HCT116 (cell line): ENCODE measurements around the gene FSTL4. TPM values are rescaled to one million over a fixed set of nuclear protein-coding genes. Genes with fewer than 3 reads are reported as not detected.

Experiments
- ATAC-seq: fragments of 200-7000 bp; cut with Tn5 transposase; 2 replicates; pipeline ENCODE4 v1.9.1; 2020; ENCODE audit warnings: mild to moderate bottlenecking, moderate library complexity
- BruUV-seq: library from RNA; stranded (reverse); fragments of 400-500 nt; replicated peaks from 2 replicates; lab custom pipeline; 2021; lab: Mats Ljungman, UMichigan
- CTCF ChIA-PET: fragments of 300-600 bp; sonication (Branson Sonifier 250); formaldehyde crosslinking; loops from one replicate; lab custom pipeline; 2021; ENCODE audit warnings: antibody characterized with exemption; lab: Charles Lee
- POLR2A ChIA-PET: fragments of 300-600, 350-600 bp; sonication (Branson Sonifier 250); formaldehyde crosslinking; loops from one replicate; lab custom pipeline; 2021; ENCODE audit warnings: antibody characterized with exemption; lab: Charles Lee
- RAD21 ChIA-PET, 2 experiments: fragments of 300-600 bp; sonication (Branson Sonifier 250); formaldehyde crosslinking; loops; one replicate each; lab custom pipeline; 2023; ENCODE audit warnings: low total read pairs in 2 of 2; ENCODE audit not compliant: uncharacterized antibody in 2 of 2, unreplicated experiment in 2 of 2, low non-redundant PET in 1 of 2; lab: Charles Lee
- DNase-seq: peaks from one replicate; pipeline ENCODE4 v3.0.0-alpha.2; 2010; ENCODE audit warnings: low read depth, low spot score
- H2AFZ ChIP-seq: fragments of 200-600 bp; shearing (Covaris generic), sonication (generic); 2 replicates; pipeline ENCODE4 v1.6.1; 2017; ENCODE audit warnings: low read depth, mixed run types, mixed read lengths, antibody characterized with exemption, low read length; ENCODE audit not compliant: poor library complexity, severe bottlenecking
- H3K27ac ChIP-seq: 2 replicates; pipeline ENCODE4 v1.5.1; 2012; ENCODE audit warnings: low read depth, low read length
- H3K27me3 ChIP-seq: fragments of 200-600 bp; sonication (generic); 2 replicates; pipeline ENCODE4 v1.6.1; 2016; ENCODE audit warnings: mixed run types, low read length, mixed read lengths; ENCODE audit not compliant: insufficient read depth
- H3K36me3 ChIP-seq, 2 experiments: fragments of 200-500 bp in 1 of 2; fragments of 200-600 bp in 1 of 2; sonication (Bioruptor generic) in 1 of 2; sonication (generic) in 1 of 2; 2 replicates each; pipeline versions ENCODE4 v1.5.1 to v1.6.1; 2014 to 2016; ENCODE audit warnings: low read length in 2 of 2, inconsistent platforms in 1 of 2, mixed read lengths in 1 of 2, mixed run types in 1 of 2; ENCODE audit not compliant: insufficient read depth in 2 of 2, control insufficient read depth in 1 of 2
- H3K4me1 ChIP-seq, 2 experiments: fragments of 200-600 bp in 1 of 2; sonication (generic) in 1 of 2; 2 replicates each; pipeline versions ENCODE4 v1.5.1 to v1.6.1; 2012 to 2017; ENCODE audit warnings: low read length in 2 of 2, inconsistent platforms in 1 of 2, mild to moderate bottlenecking in 1 of 2, mixed read lengths in 1 of 2, mixed run types in 1 of 2, moderate library complexity in 1 of 2; ENCODE audit not compliant: insufficient read depth in 2 of 2, control insufficient read depth in 1 of 2
- H3K4me2 ChIP-seq: fragments of 200-600 bp; sonication (generic); 2 replicates; pipeline ENCODE4 v1.6.1; 2017; ENCODE audit warnings: mixed run types, low read length, mixed read lengths
- H3K4me3 ChIP-seq, 2 experiments: fragments of 200-600 bp in 1 of 2; sonication (generic) in 1 of 2; replicated peaks in 1 of 2; 2 replicates each; pipeline ENCODE4 v1.5.1; 2011 to 2016; ENCODE audit warnings: low read length in 2 of 2, control low read depth in 1 of 2, low read depth in 1 of 2, mild to moderate bottlenecking in 1 of 2, mixed read lengths in 1 of 2, mixed run types in 1 of 2
- H3K79me2 ChIP-seq: fragments of 200-600 bp; sonication (generic); 2 replicates; pipeline ENCODE4 v1.6.1; 2017; ENCODE audit warnings: mild to moderate bottlenecking, mixed run types, low read length, moderate library complexity, mixed read lengths; ENCODE audit not compliant: insufficient read depth
- H3K9ac ChIP-seq: fragments of 200-600 bp; sonication (generic); 2 replicates; pipeline ENCODE4 v1.6.1; 2016; ENCODE audit warnings: low read length, mixed read lengths
- H3K9me2 ChIP-seq: fragments of 200-600 bp; sonication (generic), shearing (Covaris generic); 2 replicates; pipeline ENCODE4 v1.6.1; 2017; ENCODE audit warnings: mixed run types, mild to moderate bottlenecking, moderate library complexity; ENCODE audit not compliant: insufficient read depth
- H3K9me3 ChIP-seq, 2 experiments: fragments of 200-500 bp in 1 of 2; fragments of 200-600 bp in 1 of 2; sonication (Bioruptor generic) in 1 of 2; sonication (generic) in 1 of 2; 2 replicates each; pipeline ENCODE4 v1.6.1; 2014 to 2017; ENCODE audit warnings: low read length in 2 of 2, mixed read lengths in 2 of 2, inconsistent platforms in 1 of 2, low read depth in 1 of 2, mild to moderate bottlenecking in 1 of 2, mixed run types in 1 of 2, moderate library complexity in 1 of 2; ENCODE audit not compliant: control insufficient read depth in 1 of 2, insufficient read depth in 1 of 2
- H4K20me1 ChIP-seq: fragments of 200-600 bp; sonication (generic), shearing (Covaris generic); 2 replicates; pipeline ENCODE4 v1.6.1; 2017; ENCODE audit warnings: mixed run types, mild to moderate bottlenecking, moderate library complexity; ENCODE audit not compliant: insufficient read depth
- CBX3 ChIP-seq: IDR thresholded peaks from 2 replicates; pipeline ENCODE4 v1.6.1; 2012; ENCODE audit warnings: low read depth
- CEBPB ChIP-seq: IDR thresholded peaks from 2 replicates; pipeline ENCODE4 v1.6.1; 2012; ENCODE audit warnings: low read depth
- CTCF ChIP-seq, 3 experiments: fragments of 200-600 bp in 1 of 3; sonication (generic) in 1 of 3; IDR thresholded peaks in 2 of 3; conservative IDR thresholded peaks in 1 of 3; 2 replicates each; pipeline ENCODE4 v1.5.1; 2012 to 2017; ENCODE audit warnings: low read depth in 2 of 3, low read length in 2 of 3, antibody characterized with exemption in 1 of 3, borderline replicate concordance in 1 of 3, control low read depth in 1 of 3, mild to moderate bottlenecking in 1 of 3, mixed read lengths in 1 of 3, mixed run types in 1 of 3, moderate library complexity in 1 of 3; ENCODE audit not compliant: insufficient read depth in 1 of 3
- EGR1 ChIP-seq: IDR thresholded peaks from 2 replicates; pipeline ENCODE4 v1.6.1; 2012; ENCODE audit warnings: low read depth
- ELF1 ChIP-seq: IDR thresholded peaks from 2 replicates; pipeline ENCODE4 v1.6.1; 2012; ENCODE audit warnings: low read depth, borderline replicate concordance
- EZH2phosphoT487 ChIP-seq: fragments of 200-600 bp; IDR thresholded peaks from 2 replicates; pipeline ENCODE4 v1.6.1; 2018; ENCODE audit warnings: antibody characterized with exemption, borderline replicate concordance
- JUND ChIP-seq: IDR thresholded peaks from 2 replicates; pipeline ENCODE4 v1.6.1; 2012
- POLR2A ChIP-seq: IDR thresholded peaks from 2 replicates; pipeline ENCODE4 v1.7.0; 2011; ENCODE audit warnings: borderline replicate concordance; ENCODE audit not compliant: insufficient read depth, insufficient read length; ENCODE audit errors: extremely low read depth
- POLR2AphosphoS5 ChIP-seq: IDR thresholded peaks from 2 replicates; pipeline ENCODE4 v1.6.1; 2011; ENCODE audit warnings: mild to moderate bottlenecking, low read depth, low read length, moderate library complexity
- RAD21 ChIP-seq: IDR thresholded peaks from 2 replicates; pipeline ENCODE4 v1.6.1; 2012; ENCODE audit warnings: low read depth, mild to moderate bottlenecking
- SP1 ChIP-seq: IDR thresholded peaks from 2 replicates; pipeline ENCODE4 v1.6.1; 2012; ENCODE audit warnings: low read depth
- SRF ChIP-seq: IDR thresholded peaks from 2 replicates; pipeline ENCODE4 v1.6.1; 2012; ENCODE audit warnings: low read depth
- TCF7L2 ChIP-seq: IDR thresholded peaks from 2 replicates; pipeline ENCODE4 v1.7.0; 2011; ENCODE audit warnings: borderline replicate concordance, inconsistent platforms; ENCODE audit not compliant: insufficient read depth, insufficient read length; ENCODE audit errors: extremely low read depth
- ZFX ChIP-seq: fragments of 450-650 bp; IDR thresholded peaks from 2 replicates; pipeline ENCODE4 v1.6.1; 2017
- ZNF274 ChIP-seq: fragments of 200-500 bp; sonication (Bioruptor generic); IDR thresholded peaks from 2 replicates; pipeline ENCODE4 v1.6.1; 2014; ENCODE audit warnings: mild to moderate bottlenecking, low read depth, low read length, inconsistent platforms
- intact Hi-C: fragments of 100-400 bp; cut with micrococcal nuclease; formaldehyde crosslinking; loops from 2 replicates; pipeline ENCODE4 v1.10.0; 2022
- total RNA-seq: library from RNA; stranded (reverse); gene quantifications from one replicate; pipeline ENCODE4 v1.2.1, GENCODE V29; 2021; ENCODE audit not compliant: unreplicated experiment
- TF ChIP-seq, protein P1 (sequence below): IDR thresholded peaks from 2 replicates; pipeline ENCODE4 v1.6.1; 2011; ENCODE audit warnings: mild to moderate bottlenecking, low read length, moderate library complexity; ENCODE audit not compliant: insufficient replicate concordance; ENCODE audit errors: extremely low read depth
- TF ChIP-seq, protein P2 (sequence below): IDR thresholded peaks from 2 replicates; pipeline ENCODE4 v1.6.1; 2012
- TF ChIP-seq, protein P3 (sequence below): IDR thresholded peaks from 2 replicates; pipeline ENCODE4 v1.6.1; 2012

Gene FSTL4
- total RNA-seq, 1 experiment from 2014 or later, result 0.37 TPM

GRCh38 chr5:133423618-133424282, 188.6 kb downstream of the FSTL4 start:
- Histone ChIP-seq H3K4me1 (peaks cover 0 to 9% of the 10 kb centered on the region in 2 experiments; a peak in 1 of 4 replicates), H3K9me2 (no peaks in the 10 kb centered on the region), H3K79me2 (no peaks in the 10 kb centered on the region), H4K20me1 (no peaks in the 10 kb centered on the region), H3K9ac (no peak overlapping the region), H3K36me3 (no peaks in the 10 kb centered on the region), H3K4me2 (0 out of 2 replicates have a peak overlapping the region, but pooled peaks have one; percentile 10), H3K9me3 (no peaks in the 10 kb centered on the region), H3K27ac (no peak overlapping the region), H3K4me3 (no peak overlapping the region), H2AFZ (peak overlapping the region; percentile 61), H3K27me3 (0 out of 2 replicates have a peak, but pooled peaks cover 5% of the 10 kb centered on the region)
- CTCF ChIA-PET, result interaction anchor here (0.6 to 1.6 kb wide), 23 partner anchors 9 to 556 kb away, joined by 3 to 12 read pairs (median 4); no protein-coding TSS in a partner anchor
- no TSS peak for BruUV-seq
- TF ChIP-seq TCF7L2, result peak; percentile 22
- TF ChIP-seq POLR2AphosphoS5, result no peak
- TF ChIP-seq ELF1, result no peak
- TF ChIP-seq, protein P1, sequence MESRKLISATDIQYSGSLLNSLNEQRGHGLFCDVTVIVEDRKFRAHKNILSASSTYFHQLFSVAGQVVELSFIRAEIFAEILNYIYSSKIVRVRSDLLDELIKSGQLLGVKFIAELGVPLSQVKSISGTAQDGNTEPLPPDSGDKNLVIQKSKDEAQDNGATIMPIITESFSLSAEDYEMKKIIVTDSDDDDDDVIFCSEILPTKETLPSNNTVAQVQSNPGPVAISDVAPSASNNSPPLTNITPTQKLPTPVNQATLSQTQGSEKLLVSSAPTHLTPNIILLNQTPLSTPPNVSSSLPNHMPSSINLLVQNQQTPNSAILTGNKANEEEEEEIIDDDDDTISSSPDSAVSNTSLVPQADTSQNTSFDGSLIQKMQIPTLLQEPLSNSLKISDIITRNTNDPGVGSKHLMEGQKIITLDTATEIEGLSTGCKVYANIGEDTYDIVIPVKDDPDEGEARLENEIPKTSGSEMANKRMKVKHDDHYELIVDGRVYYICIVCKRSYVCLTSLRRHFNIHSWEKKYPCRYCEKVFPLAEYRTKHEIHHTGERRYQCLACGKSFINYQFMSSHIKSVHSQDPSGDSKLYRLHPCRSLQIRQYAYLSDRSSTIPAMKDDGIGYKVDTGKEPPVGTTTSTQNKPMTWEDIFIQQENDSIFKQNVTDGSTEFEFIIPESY, result no peak
- peak; percentile 62 to 92 (median 87) for TF ChIP-seq CTCF (IDR thresholded peaks at IDR 0.05 in 2 of 3, conservative IDR thresholded peaks at IDR 0.05 in 1 of 3; ENCODE audit: borderline replicate concordance in 1 of 3, insufficient read depth in 1 of 3, low read depth in 2 of 3, low read length in 2 of 3)
- no peak for TF ChIP-seq SP1
- TF ChIP-seq CEBPB, result no peak
- no peak for TF ChIP-seq ZNF274
- TF ChIP-seq JUND, result no peak
- no peak for TF ChIP-seq EZH2phosphoT487
- TF ChIP-seq SRF, result no peak
- TF ChIP-seq, protein P2, sequence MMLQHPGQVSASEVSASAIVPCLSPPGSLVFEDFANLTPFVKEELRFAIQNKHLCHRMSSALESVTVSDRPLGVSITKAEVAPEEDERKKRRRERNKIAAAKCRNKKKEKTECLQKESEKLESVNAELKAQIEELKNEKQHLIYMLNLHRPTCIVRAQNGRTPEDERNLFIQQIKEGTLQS, result no peak
- TF ChIP-seq, protein P3, sequence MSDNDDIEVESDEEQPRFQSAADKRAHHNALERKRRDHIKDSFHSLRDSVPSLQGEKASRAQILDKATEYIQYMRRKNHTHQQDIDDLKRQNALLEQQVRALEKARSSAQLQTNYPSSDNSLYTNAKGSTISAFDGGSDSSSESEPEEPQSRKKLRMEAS, result peak; percentile 86
- no peak for TF ChIP-seq POLR2A
- TF ChIP-seq CBX3, result peak; percentile 53; the same call in 1 of the 2 replicates
- no peak for TF ChIP-seq EGR1
- TF ChIP-seq ZFX, result no peak
- peak; percentile 68 for TF ChIP-seq RAD21
- intact Hi-C loops, result loop anchor here (1.0 to 5.0 kb wide), 3 partner anchors 37 to 519 kb away; no protein-coding TSS in a partner anchor
- POLR2A ChIA-PET, result no interaction called here
- peak; percentile 94 for ATAC-seq
- DNase-seq, result peak; percentile 16
- RAD21 ChIA-PET, result interaction anchor here in 1 of 2 experiments (0.6 to 1.2 kb wide), 2 partner anchors 36 to 312 kb away, joined by 4 to 6 read pairs; no protein-coding TSS in a partner anchor
